H9 (cell line): ENCODE results near the gene PXYLP1. TPM values are rescaled to one million over a fixed set of nuclear protein-coding genes. Genes with fewer than 3 reads are reported as not detected.

ENCODE experiments used
- DNase-seq: peaks from one replicate; pipeline ENCODE4 v3.0.0-alpha.2; 2017
- H2AFZ ChIP-seq: one replicate; pipeline ENCODE4 v1.6.1; 2013; ENCODE audit warnings: mild to moderate bottlenecking, low read length, control low read depth, moderate library complexity
- H2AK5ac ChIP-seq: 2 replicates; pipeline ENCODE4 v1.6.1; 2013; ENCODE audit warnings: low read length, control low read depth, mixed read lengths; ENCODE audit not compliant: insufficient read length
- H2BK120ac ChIP-seq: one replicate; pipeline ENCODE4 v1.6.1; 2013; ENCODE audit warnings: low read depth, mild to moderate bottlenecking, low read length, control low read depth, inconsistent platforms; ENCODE audit not compliant: poor library complexity, severe bottlenecking
- H2BK12ac ChIP-seq: 2 replicates; pipeline ENCODE4 v1.6.1; 2013; ENCODE audit warnings: low read length, control low read depth, mixed read lengths, low read depth; ENCODE audit not compliant: insufficient read length
- H2BK15ac ChIP-seq: 2 replicates; pipeline ENCODE4 v1.6.1; 2013; ENCODE audit warnings: low read depth, low read length, control low read depth
- H2BK20ac ChIP-seq: one replicate; pipeline ENCODE4 v1.6.1; 2013; ENCODE audit warnings: low read depth, mild to moderate bottlenecking, low read length, control low read depth, inconsistent platforms; ENCODE audit not compliant: poor library complexity, severe bottlenecking
- H2BK5ac ChIP-seq: 2 replicates; pipeline ENCODE4 v1.6.1; 2013; ENCODE audit warnings: low read length, control low read depth, mixed read lengths; ENCODE audit not compliant: insufficient read length
- H3K14ac ChIP-seq: 2 replicates; pipeline ENCODE4 v1.6.1; 2013; ENCODE audit warnings: low read length, control low read depth; ENCODE audit not compliant: insufficient read depth
- H3K18ac ChIP-seq: 2 replicates; pipeline ENCODE4 v1.6.1; 2013; ENCODE audit warnings: low read depth, mild to moderate bottlenecking, mixed read lengths, low read length, control low read depth; ENCODE audit not compliant: insufficient read length
- H3K23ac ChIP-seq: 2 replicates; pipeline ENCODE4 v1.6.1; 2013; ENCODE audit warnings: low read length, control low read depth, mixed read lengths, low read depth; ENCODE audit not compliant: insufficient read length
- H3K23me2 ChIP-seq: 2 replicates; pipeline ENCODE4 v1.6.1; 2013; ENCODE audit warnings: low read depth, mild to moderate bottlenecking, mixed read lengths, low read length, control low read depth; ENCODE audit not compliant: insufficient read length, poor library complexity, severe bottlenecking
- H3K27ac ChIP-seq: 2 replicates; pipeline ENCODE4 v1.5.1; 2013; ENCODE audit warnings: low read length, control low read depth, mixed read lengths, low read depth; ENCODE audit not compliant: insufficient read length
- H3K27me3 ChIP-seq: 2 replicates; pipeline ENCODE4 v1.6.1; 2013; ENCODE audit warnings: low read length, control low read depth, inconsistent platforms; ENCODE audit not compliant: insufficient read depth
- H3K4ac ChIP-seq: 2 replicates; pipeline ENCODE4 v1.6.1; 2013; ENCODE audit warnings: low read depth, mild to moderate bottlenecking, control low read depth, inconsistent platforms, low read length, moderate library complexity
- H3K4me1 ChIP-seq: 2 replicates; pipeline ENCODE4 v1.6.1; 2013; ENCODE audit warnings: low read length, control low read depth, inconsistent platforms; ENCODE audit not compliant: insufficient read depth
- H3K4me2 ChIP-seq: 2 replicates; pipeline ENCODE4 v1.6.1; 2013; ENCODE audit warnings: low read length, control low read depth, mixed read lengths; ENCODE audit not compliant: insufficient read length, insufficient read depth
- H3K56ac ChIP-seq: 2 replicates; pipeline ENCODE4 v1.6.1; 2013; ENCODE audit warnings: low read depth, mild to moderate bottlenecking, mixed read lengths, low read length, control low read depth; ENCODE audit not compliant: insufficient read length
- H3K79me1 ChIP-seq: 2 replicates; pipeline ENCODE4 v1.6.1; 2013; ENCODE audit warnings: low read depth, mild to moderate bottlenecking, moderate library complexity, low read length, control low read depth, inconsistent platforms; ENCODE audit not compliant: insufficient read depth, poor library complexity, severe bottlenecking
- H3K79me2 ChIP-seq: 2 replicates; pipeline ENCODE4 v1.6.1; 2013; ENCODE audit warnings: low read length, control low read depth, inconsistent platforms; ENCODE audit not compliant: insufficient read depth
- H3K9ac ChIP-seq: 2 replicates; pipeline ENCODE4 v1.6.1; 2013; ENCODE audit warnings: low read length, control low read depth, mixed read lengths; ENCODE audit not compliant: insufficient read length; ENCODE audit errors: extremely low read depth
- H3K9me3 ChIP-seq: one replicate; pipeline ENCODE4 v1.6.1; 2013; ENCODE audit warnings: low read depth, low read length, inconsistent platforms; ENCODE audit not compliant: control insufficient read depth
- H3T11ph ChIP-seq: one replicate; pipeline ENCODE4 v1.6.1; 2013; ENCODE audit warnings: mild to moderate bottlenecking, low read length, control low read depth, inconsistent platforms
- H4K20me1 ChIP-seq: one replicate; pipeline ENCODE4 v1.6.1; 2013; ENCODE audit not compliant: control insufficient read depth, insufficient read length, insufficient read depth
- H4K5ac ChIP-seq: 2 replicates; pipeline ENCODE4 v1.6.1; 2013; ENCODE audit warnings: low read depth, mild to moderate bottlenecking, mixed read lengths, low read length, control low read depth; ENCODE audit not compliant: insufficient read length
- H4K8ac ChIP-seq: replicated peaks from 2 replicates; pipeline ENCODE4 v1.6.1; 2013; ENCODE audit warnings: low read length, control low read depth, mixed read lengths, low read depth; ENCODE audit not compliant: insufficient read length
- H4K91ac ChIP-seq: 2 replicates; pipeline ENCODE4 v1.6.1; 2013; ENCODE audit warnings: low read depth, mild to moderate bottlenecking, moderate library complexity, mixed read lengths, low read length, control low read depth; ENCODE audit not compliant: insufficient read length
- H3K27ac Mint-ChIP-seq, 3 experiments: 2 replicates in 2 of 3; 3 replicates in 1 of 3; pipeline ENCODE4 v1.8.0; 2020 to 2021; ENCODE audit warnings: mixed read lengths in 3 of 3, mild to moderate bottlenecking in 1 of 3, moderate library complexity in 1 of 3
- H3K27me3 Mint-ChIP-seq: 2 replicates; pipeline ENCODE4 v1.8.0; 2021; ENCODE audit warnings: low read depth, mild to moderate bottlenecking, moderate library complexity, mixed read lengths
- H3K36me3 Mint-ChIP-seq, 3 experiments: 2 replicates in 2 of 3; 3 replicates in 1 of 3; pipeline ENCODE4 v1.8.0; 2020 to 2021; ENCODE audit warnings: low read depth in 3 of 3, mixed read lengths in 3 of 3; ENCODE audit not compliant: insufficient read depth in 1 of 3
- H3K4me1 Mint-ChIP-seq, 2 experiments: 2 replicates each; pipeline ENCODE4 v1.8.0; 2020; ENCODE audit warnings: mixed read lengths in 2 of 2
- H3K4me3 Mint-ChIP-seq, 2 experiments: 2 replicates in 1 of 2; 3 replicates in 1 of 2; pipeline ENCODE4 v1.8.0; 2020 to 2021; ENCODE audit warnings: mild to moderate bottlenecking in 2 of 2, mixed read lengths in 2 of 2, moderate library complexity in 1 of 2
- H3K9me3 Mint-ChIP-seq, 2 experiments: 2 replicates in 1 of 2; 3 replicates in 1 of 2; pipeline ENCODE4 v1.8.0; 2020; ENCODE audit warnings: mild to moderate bottlenecking in 2 of 2, mixed read lengths in 2 of 2, moderate library complexity in 1 of 2
- WGBS: extraction: QIAGEN DNeasy Blood & Tissue Kit; methylation state at CpG from one replicate; pipeline ENCODE4 v1.1.7; 2013; ENCODE audit warnings: missing lambda C conversion rate, low lambda C conversion rate, mixed read lengths; ENCODE audit not compliant: insufficient read length; ENCODE audit errors: extremely low coverage; 5-methylcytosine and 5-hydroxymethylcytosine counted together
- total RNA-seq: library from RNA; stranded (reverse); gene quantifications from 2 replicates; pipeline ENCODE4 v1.2.1, GENCODE V29; 2021
- TF ChIP-seq, protein P1 (sequence below): fragments of 200-600 bp; sonication (generic); conservative IDR thresholded peaks from 3 replicates; pipeline ENCODE4 v1.8.0; 2021; ENCODE audit warnings: antibody characterized with exemption, mild to moderate bottlenecking

PXYLP1 gene
- total RNA-seq, 1 experiment from 2014 or later = 17.9 TPM

DNA sequence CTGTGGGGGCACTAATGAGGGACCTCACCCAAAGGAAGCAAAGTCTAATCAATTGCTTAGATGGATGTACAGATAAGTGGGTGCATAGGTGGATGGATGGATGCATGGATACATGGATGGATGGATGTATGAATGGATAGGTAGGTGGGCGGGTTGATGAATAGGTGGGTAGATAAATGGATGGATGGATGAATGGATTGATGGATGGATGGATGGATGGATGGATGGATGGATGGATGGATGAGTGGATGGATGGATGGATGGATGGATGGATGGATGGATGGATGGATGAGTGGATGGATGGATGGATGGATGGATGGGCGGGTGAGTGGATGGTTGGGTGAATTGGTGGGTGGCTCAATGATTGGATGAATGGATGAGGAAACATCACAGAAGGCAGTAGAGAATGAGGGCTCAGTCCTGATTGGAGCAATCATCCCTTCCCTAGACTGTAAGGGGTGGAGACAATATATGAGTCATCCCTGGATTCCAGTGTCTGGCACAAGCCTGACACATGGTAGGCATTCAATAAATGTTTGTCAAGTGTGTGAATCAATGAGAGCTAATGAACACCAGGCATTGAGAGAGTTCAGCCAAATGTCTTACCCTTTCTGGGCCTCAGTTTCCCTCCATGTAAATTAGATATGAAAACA, 40.4 kb upstream of the PXYLP1 start:
- Histone ChIP-seq H2BK20ac (no peak overlapping the region), H2BK5ac (no peak overlapping the region), H3K23me2 (no peaks in the 10 kb centered on the region), H3K14ac (no peak overlapping the region), H3K4ac (no peak overlapping the region), H3K79me2 (no peaks in the 10 kb centered on the region), H4K20me1 (no peaks in the 10 kb centered on the region), H3K27ac (no peak overlapping the region), H3K23ac (no peak overlapping the region), H3K56ac (no peak overlapping the region), H3T11ph (no peak overlapping the region), H3K9ac (no peak overlapping the region), H3K9me3 (no peaks in the 10 kb centered on the region), H4K91ac (no peak overlapping the region), H2BK12ac (no peak overlapping the region), H3K4me2 (no peak overlapping the region), H2AFZ (no peak overlapping the region), H2BK15ac (no peak overlapping the region), H2AK5ac (no peak overlapping the region), H3K4me1 (no peaks in the 10 kb centered on the region), H4K5ac (no peak overlapping the region), H3K18ac (no peak overlapping the region), H4K8ac (no peak overlapping the region), H2BK120ac (no peak overlapping the region), H3K79me1 (no peaks in the 10 kb centered on the region), H3K27me3 (no peaks in the 10 kb centered on the region)
- Mint-ChIP-seq H3K4me3 (no peak overlapping the region), H3K9me3 (peaks cover 0 to 2% of the 10 kb centered on the region in 2 experiments; a peak in 1 of 5 replicates), H3K27me3 (peaks cover 6% of the 10 kb centered on the region), H3K36me3 (no peaks in the 10 kb centered on the region), H3K27ac (no peak overlapping the region), H3K4me1 (0 out of 4 replicates have a peak, but pooled peaks cover 0 to 2% of the 10 kb centered on the region in 2 experiments)
- 100% methylated on average over 1 of the region's 2 CpGs for WGBS
- TF ChIP-seq, protein P1, sequence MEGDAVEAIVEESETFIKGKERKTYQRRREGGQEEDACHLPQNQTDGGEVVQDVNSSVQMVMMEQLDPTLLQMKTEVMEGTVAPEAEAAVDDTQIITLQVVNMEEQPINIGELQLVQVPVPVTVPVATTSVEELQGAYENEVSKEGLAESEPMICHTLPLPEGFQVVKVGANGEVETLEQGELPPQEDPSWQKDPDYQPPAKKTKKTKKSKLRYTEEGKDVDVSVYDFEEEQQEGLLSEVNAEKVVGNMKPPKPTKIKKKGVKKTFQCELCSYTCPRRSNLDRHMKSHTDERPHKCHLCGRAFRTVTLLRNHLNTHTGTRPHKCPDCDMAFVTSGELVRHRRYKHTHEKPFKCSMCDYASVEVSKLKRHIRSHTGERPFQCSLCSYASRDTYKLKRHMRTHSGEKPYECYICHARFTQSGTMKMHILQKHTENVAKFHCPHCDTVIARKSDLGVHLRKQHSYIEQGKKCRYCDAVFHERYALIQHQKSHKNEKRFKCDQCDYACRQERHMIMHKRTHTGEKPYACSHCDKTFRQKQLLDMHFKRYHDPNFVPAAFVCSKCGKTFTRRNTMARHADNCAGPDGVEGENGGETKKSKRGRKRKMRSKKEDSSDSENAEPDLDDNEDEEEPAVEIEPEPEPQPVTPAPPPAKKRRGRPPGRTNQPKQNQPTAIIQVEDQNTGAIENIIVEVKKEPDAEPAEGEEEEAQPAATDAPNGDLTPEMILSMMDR = no peak
- no peak for DNase-seq
